H1 (cell line): Measurements from ENCODE around the gene GABRA4. TPM values are rescaled to one million over a fixed set of nuclear protein-coding genes. Genes with fewer than 3 reads are reported as not detected.

Experiments used
- CTCF ChIA-PET: fragments of 300-600 bp; sonication (Branson Sonifier 250); formaldehyde crosslinking; loops from one replicate; lab custom pipeline; 2021; ENCODE audit not compliant: partially characterized antibody; lab: Charles Lee
- POLR2A ChIA-PET: fragments of 300-600 bp; sonication (Branson Sonifier 250); formaldehyde crosslinking; loops from one replicate; lab custom pipeline; 2021; ENCODE audit warnings: inconsistent platforms; ENCODE audit not compliant: partially characterized antibody; lab: Charles Lee
- DNase-seq, 2 experiments: peaks; one replicate each; pipeline versions ENCODE4 v3.0.0 to v3.0.0-alpha.2; 2010 to 2022; ENCODE audit warnings: low spot score in 2 of 2, low read depth in 1 of 2, mixed read lengths in 1 of 2
- FAIRE-seq: peaks from 2 replicates; lab custom pipeline; 2011; peaks lifted over from hg19 to GRCh38; lab: Jason Lieb, UNC
- H2AFZ ChIP-seq: 2 replicates; pipeline ENCODE4 v1.8.1; 2012; ENCODE audit warnings: low read length, inconsistent platforms
- H2AK5ac ChIP-seq: 2 replicates; pipeline ENCODE4 v1.6.1; 2013; ENCODE audit warnings: low read depth, low read length
- H2BK120ac ChIP-seq: replicated peaks from 2 replicates; pipeline ENCODE3; 2013; ENCODE audit warnings: low read depth, low read length, inconsistent platforms
- H2BK12ac ChIP-seq: 2 replicates; pipeline ENCODE4 v1.6.1; 2013; ENCODE audit warnings: low read depth, low read length
- H2BK15ac ChIP-seq: 2 replicates; pipeline ENCODE4 v1.6.1; 2013; ENCODE audit warnings: low read length
- H2BK20ac ChIP-seq: 2 replicates; pipeline ENCODE4 v1.6.1; 2013; ENCODE audit warnings: low read length
- H2BK5ac ChIP-seq: 2 replicates; pipeline ENCODE4 v1.6.1; 2013; ENCODE audit warnings: low read depth, low read length
- H3K14ac ChIP-seq: 2 replicates; pipeline ENCODE4 v1.6.1; 2013; ENCODE audit warnings: inconsistent platforms; ENCODE audit not compliant: insufficient read length
- H3K18ac ChIP-seq: 2 replicates; pipeline ENCODE4 v1.6.1; 2013; ENCODE audit warnings: low read length; ENCODE audit errors: extremely low read depth
- H3K23ac ChIP-seq: 2 replicates; pipeline ENCODE4 v1.6.1; 2013; ENCODE audit warnings: inconsistent platforms; ENCODE audit not compliant: insufficient read length
- H3K23me2 ChIP-seq: 2 replicates; pipeline ENCODE4 v1.6.1; 2013; ENCODE audit warnings: low read depth, low read length
- H3K27ac ChIP-seq: 2 replicates; pipeline ENCODE4 v1.6.1; 2011; ENCODE audit warnings: low read depth, low read length, inconsistent platforms
- H3K27me3 ChIP-seq, 4 experiments: replicated peaks in 1 of 4; 1 replicate in 1 of 4; 2 replicates in 3 of 4; pipeline versions ENCODE4 v1.6.1 to v1.8.1; 2011 to 2013; ENCODE audit warnings: low read length in 3 of 4, mild to moderate bottlenecking in 3 of 4, inconsistent platforms in 2 of 4, mixed read lengths in 2 of 4, moderate library complexity in 1 of 4; ENCODE audit not compliant: control insufficient read depth in 3 of 4, insufficient read depth in 3 of 4; ENCODE audit errors: extremely low read depth in 1 of 4
- H3K36me3 ChIP-seq, 4 experiments: 2 replicates each; pipeline versions ENCODE4 v1.6.1 to v1.8.1; 2011 to 2013; ENCODE audit warnings: mild to moderate bottlenecking in 4 of 4, low read length in 3 of 4, moderate library complexity in 2 of 4, control low read depth in 1 of 4, inconsistent platforms in 1 of 4; ENCODE audit not compliant: insufficient read depth in 4 of 4, control insufficient read depth in 2 of 4
- H3K4ac ChIP-seq: replicated peaks from 2 replicates; pipeline ENCODE3; 2013; ENCODE audit warnings: low read length, low read depth, mixed read lengths, inconsistent platforms; ENCODE audit not compliant: insufficient read length
- H3K4me1 ChIP-seq, 4 experiments: replicated peaks in 1 of 4; 1 replicate in 1 of 4; 2 replicates in 3 of 4; pipeline versions ENCODE4 v1.6.1 to v1.8.1; 2011 to 2013; ENCODE audit warnings: low read length in 3 of 4, inconsistent platforms in 2 of 4, mixed read lengths in 1 of 4; ENCODE audit not compliant: insufficient read depth in 4 of 4, control insufficient read depth in 3 of 4
- H3K4me2 ChIP-seq, 2 experiments: 2 replicates each; pipeline versions ENCODE4 v1.6.1 to v1.8.1; 2011 to 2013; ENCODE audit warnings: low read depth in 2 of 2, low read length in 2 of 2, control low read depth in 1 of 2, inconsistent platforms in 1 of 2, mild to moderate bottlenecking in 1 of 2; ENCODE audit not compliant: insufficient read depth in 1 of 2
- H3K4me3 ChIP-seq, 4 experiments: fragments of 200-600, 300-600 bp in 1 of 4; sonication (generic), shearing (Covaris generic), sonication (Bioruptor Twin) in 1 of 4; 2 replicates each; pipeline versions ENCODE4 v1.5.1 to v1.8.1; 2011 to 2016; ENCODE audit warnings: low read length in 4 of 4, low read depth in 3 of 4, control low read depth in 2 of 4, inconsistent platforms in 2 of 4, mild to moderate bottlenecking in 2 of 4, mixed read lengths in 1 of 4, moderate library complexity in 1 of 4; ENCODE audit not compliant: insufficient read depth in 2 of 4; ENCODE audit errors: extremely low read depth in 1 of 4
- H3K56ac ChIP-seq: replicated peaks from 2 replicates; pipeline ENCODE3; 2013; ENCODE audit warnings: low read depth, mild to moderate bottlenecking, mixed read lengths, low read length, inconsistent platforms; ENCODE audit not compliant: insufficient read length
- H3K79me1 ChIP-seq: 2 replicates; pipeline ENCODE4 v1.6.1; 2013; ENCODE audit warnings: low read depth, low read length, control low read depth
- H3K79me2 ChIP-seq, 2 experiments: 2 replicates each; pipeline versions ENCODE4 v1.6.1 to v1.8.1; 2012 to 2013; ENCODE audit warnings: low read length in 2 of 2, mild to moderate bottlenecking in 2 of 2, inconsistent platforms in 1 of 2; ENCODE audit not compliant: insufficient read depth in 2 of 2, control insufficient read depth in 1 of 2
- H3K9ac ChIP-seq, 4 experiments: replicated peaks in 1 of 4; 1 replicate in 1 of 4; 2 replicates in 3 of 4; pipeline versions ENCODE4 v1.6.1 to v1.8.1; 2011 to 2013; ENCODE audit warnings: low read depth in 3 of 4, low read length in 3 of 4, control low read depth in 2 of 4, mild to moderate bottlenecking in 2 of 4, moderate library complexity in 2 of 4, inconsistent platforms in 1 of 4; ENCODE audit errors: extremely low read depth in 1 of 4
- H3K9me3 ChIP-seq, 2 experiments: 2 replicates each; pipeline versions ENCODE4 v1.6.1 to v1.8.1; 2012 to 2013; ENCODE audit warnings: mild to moderate bottlenecking in 2 of 2, moderate library complexity in 2 of 2, control low read depth in 1 of 2, inconsistent platforms in 1 of 2, low read depth in 1 of 2, low read length in 1 of 2, mixed read lengths in 1 of 2; ENCODE audit not compliant: insufficient read depth in 2 of 2
- H4K20me1 ChIP-seq, 2 experiments: replicated peaks in 1 of 2; 2 replicates each; pipeline versions ENCODE3 to v1.8.1; 2011 to 2013; ENCODE audit warnings: inconsistent platforms in 2 of 2, low read length in 2 of 2, mild to moderate bottlenecking in 1 of 2; ENCODE audit not compliant: insufficient read depth in 2 of 2, control insufficient read depth in 1 of 2
- H4K5ac ChIP-seq: 2 replicates; pipeline ENCODE4 v1.6.1; 2013; ENCODE audit warnings: low read length, low read depth, mixed read lengths, inconsistent platforms; ENCODE audit not compliant: insufficient read length
- H4K8ac ChIP-seq: 2 replicates; pipeline ENCODE4 v1.8.0; 2013; ENCODE audit warnings: mild to moderate bottlenecking, moderate library complexity, low read length, inconsistent platforms; ENCODE audit not compliant: insufficient read depth; ENCODE audit errors: extremely low read depth
- H4K91ac ChIP-seq: replicated peaks from 2 replicates; pipeline ENCODE3; 2013; ENCODE audit warnings: low read length, mixed read lengths, inconsistent platforms; ENCODE audit not compliant: insufficient read length
- ATF2 ChIP-seq: IDR thresholded peaks from 2 replicates; pipeline ENCODE4 v1.6.1; 2012; ENCODE audit warnings: low read length, inconsistent platforms
- CTBP2 ChIP-seq: IDR thresholded peaks from 2 replicates; pipeline ENCODE4 v1.7.0; 2011; ENCODE audit warnings: borderline replicate concordance, mild to moderate bottlenecking, moderate library complexity, mixed read lengths, low read length; ENCODE audit not compliant: insufficient read depth, insufficient read length
- E2F6 ChIP-seq: IDR thresholded peaks from 2 replicates; pipeline ENCODE4 v1.6.1; 2012; ENCODE audit warnings: inconsistent platforms
- FOSL1 ChIP-seq: IDR thresholded peaks from 2 replicates; pipeline ENCODE4 v1.6.1; 2011; ENCODE audit warnings: mild to moderate bottlenecking, low read depth, low read length, moderate library complexity; ENCODE audit not compliant: insufficient read depth
- HDAC2 ChIP-seq, 2 experiments: fragments of 300-600 bp in 1 of 2; sonication (generic) in 1 of 2; IDR thresholded peaks; 2 replicates each; pipeline ENCODE4 v1.6.1; 2011 to 2012; ENCODE audit warnings: low read depth in 2 of 2, low read length in 2 of 2, mild to moderate bottlenecking in 2 of 2, moderate library complexity in 2 of 2, borderline replicate concordance in 1 of 2, inconsistent platforms in 1 of 2
- HDAC6 ChIP-seq: IDR thresholded peaks from one replicate; pipeline ENCODE4 v1.7.1; 2012; ENCODE audit warnings: low read depth, mild to moderate bottlenecking, inconsistent platforms, low read length, moderate library complexity
- RFX5 ChIP-seq: IDR thresholded peaks from 2 replicates; pipeline ENCODE4 v1.6.1; 2011; ENCODE audit warnings: low read depth, low read length, improper control_type of control experiment, borderline replicate concordance
- SAP30 ChIP-seq: fragments of 300-600 bp; sonication (generic); IDR thresholded peaks from 2 replicates; pipeline ENCODE4 v1.7.1; 2012; ENCODE audit warnings: low read length, moderate library complexity, mild to moderate bottlenecking, inconsistent platforms; ENCODE audit not compliant: insufficient read depth, insufficient replicate concordance
- SP1 ChIP-seq: IDR thresholded peaks from 2 replicates; pipeline ENCODE4 v1.6.1; 2011; ENCODE audit warnings: low read depth, low read length
- SP2 ChIP-seq: IDR thresholded peaks from 2 replicates; pipeline ENCODE4 v1.6.1; 2012; ENCODE audit warnings: mild to moderate bottlenecking, low read length, inconsistent platforms
- TEAD4 ChIP-seq: IDR thresholded peaks from 2 replicates; pipeline ENCODE4 v1.6.1; 2012; ENCODE audit warnings: low read depth, low read length, inconsistent platforms, mixed read lengths
- WGBS, 2 experiments: shearing (Covaris generic) in 1 of 2; methylation state at CpG; one replicate each; pipeline versions ENCODE4 v1.1.6 to v1.1.7; 2013 to 2015; ENCODE audit warnings: low lambda C conversion rate in 2 of 2, mixed read lengths in 2 of 2, inconsistent platforms in 1 of 2, low coverage in 1 of 2, missing lambda C conversion rate in 1 of 2; ENCODE audit not compliant: insufficient replicate concordance in 2 of 2, insufficient coverage in 1 of 2, insufficient read length in 1 of 2; ENCODE audit errors: extremely low coverage in 1 of 2, missing lambda C conversion rate in 1 of 2; 5-methylcytosine and 5-hydroxymethylcytosine counted together
- polyA plus RNA-seq, 7 experiments: library from polyadenylated mRNA; depleted of rRNA in 3 of 7; stranded (reverse) in 5 of 7; unstranded in 2 of 7; fragments of >200 nt in 5 of 7; fragments of 200-250 nt in 2 of 7; gene quantifications; 1 replicate in 5 of 7; 2 replicates in 1 of 7; 4 replicates in 1 of 7; pipeline versions ENCODE4 v1.2.1 to v1.2.3, GENCODE V29; 2011 to 2013; ENCODE audit warnings: missing spikeins in 2 of 7, mixed read lengths in 2 of 7
- total RNA-seq: library from RNA; stranded (reverse); fragmentation: NEBNext Ultra II Directional; extraction: Animal tissue kit (Norgen Biotek cat#: 25700); gene quantifications from 2 replicates; pipeline ENCODE4 v1.2.1, GENCODE V29; 2021

The GABRA4 gene
- total and polyA plus RNA-seq, 2 of the 8 experiments (the other 6 are each of a cell fraction or from before 2014, with no cell fraction given): 0.09 to 0.37 TPM

- H2BK15ac ChIP-seq: no peak overlapping the region
- FAIRE-seq: no peak
- WGBS, 2 experiments: 88% methylated on average over 3 of the region's 3 CpGs; no CpG with 5 or more reads in 1 of the 2 experiments
- TF ChIP-seq CTBP2 (no peak), E2F6 (no peak), SP1 (no peak), SAP30 (no peak), HDAC6 (no peak), FOSL1 (no peak), TEAD4 (no peak), SP2 (no peak), RFX5 (no peak), ATF2 (no peak), HDAC2 (IDR thresholded peaks at IDR 0.05; ENCODE audit: borderline replicate concordance in 1 of 2, low read depth in 2 of 2, low read length in 2 of 2) (no peak)
Measured at GRCh38 chr4:46933686-46934085, 59.7 kb downstream of the GABRA4 start.

More at GRCh38 chr4:46933686-46934085, 59.7 kb downstream of the GABRA4 start:
- H4K8ac ChIP-seq: no peak overlapping the region
- no peak overlapping the region for H3K56ac ChIP-seq
- no peaks in the 10 kb centered on the region for H3K79me1 ChIP-seq
- H2BK120ac ChIP-seq: no peak overlapping the region
- H4K91ac ChIP-seq: no peak overlapping the region
- no peak overlapping the region for H3K23ac ChIP-seq
- H3K9me3 ChIP-seq: no peaks in the 10 kb centered on the region
- H3K18ac ChIP-seq: no peak overlapping the region
- no peaks in the 10 kb centered on the region for H3K79me2 ChIP-seq
- no peak overlapping the region for H2BK20ac ChIP-seq
- no peak overlapping the region for H3K4me2 ChIP-seq
- H3K4me3 ChIP-seq: no peak overlapping the region
- no peaks in the 10 kb centered on the region for H3K36me3 ChIP-seq
- H4K20me1 ChIP-seq: no peaks in the 10 kb centered on the region
- H3K14ac ChIP-seq: no peak overlapping the region
- H3K4ac ChIP-seq: no peak overlapping the region
- ChIA-PET POLR2A (no interaction called here), CTCF (interaction anchor here (0.6 to 3.2 kb wide), 8 partner anchors 11 to 405 kb away, joined by 3 to 9 read pairs (median 4); no protein-coding TSS in a partner anchor)
- no peak overlapping the region for H2AK5ac ChIP-seq
- H3K9ac ChIP-seq: peak overlapping the region in 1 of 4 experiments; percentile 34; a peak in 1 of 7 replicates
- no peaks in the 10 kb centered on the region for H3K4me1 ChIP-seq
- H3K23me2 ChIP-seq: no peaks in the 10 kb centered on the region; the same call in 1 of the 2 replicates
- no peak overlapping the region for H4K5ac ChIP-seq
- H2AFZ ChIP-seq: no peak overlapping the region
- H3K27ac ChIP-seq: no peak overlapping the region
- no peak for DNase-seq
- no peaks in the 10 kb centered on the region for H3K27me3 ChIP-seq
- H2BK12ac ChIP-seq: no peak overlapping the region
- no peak overlapping the region for H2BK5ac ChIP-seq
